GOT3 (cell line): Measurements from ENCODE around the gene B4GALNT3.
"Not testable (repeated sequence)": the region's sequence is repeated elsewhere in the genome, so short reads cannot be mapped to it uniquely, and the experiment has no call there.

Source experiments
- DNase-seq: peaks from one replicate; lab custom pipeline; 2025; ENCODE audit warnings: mixed read lengths; lab: John Stamatoyannopoulos, UW

B4GALNT3 gene

DNA sequence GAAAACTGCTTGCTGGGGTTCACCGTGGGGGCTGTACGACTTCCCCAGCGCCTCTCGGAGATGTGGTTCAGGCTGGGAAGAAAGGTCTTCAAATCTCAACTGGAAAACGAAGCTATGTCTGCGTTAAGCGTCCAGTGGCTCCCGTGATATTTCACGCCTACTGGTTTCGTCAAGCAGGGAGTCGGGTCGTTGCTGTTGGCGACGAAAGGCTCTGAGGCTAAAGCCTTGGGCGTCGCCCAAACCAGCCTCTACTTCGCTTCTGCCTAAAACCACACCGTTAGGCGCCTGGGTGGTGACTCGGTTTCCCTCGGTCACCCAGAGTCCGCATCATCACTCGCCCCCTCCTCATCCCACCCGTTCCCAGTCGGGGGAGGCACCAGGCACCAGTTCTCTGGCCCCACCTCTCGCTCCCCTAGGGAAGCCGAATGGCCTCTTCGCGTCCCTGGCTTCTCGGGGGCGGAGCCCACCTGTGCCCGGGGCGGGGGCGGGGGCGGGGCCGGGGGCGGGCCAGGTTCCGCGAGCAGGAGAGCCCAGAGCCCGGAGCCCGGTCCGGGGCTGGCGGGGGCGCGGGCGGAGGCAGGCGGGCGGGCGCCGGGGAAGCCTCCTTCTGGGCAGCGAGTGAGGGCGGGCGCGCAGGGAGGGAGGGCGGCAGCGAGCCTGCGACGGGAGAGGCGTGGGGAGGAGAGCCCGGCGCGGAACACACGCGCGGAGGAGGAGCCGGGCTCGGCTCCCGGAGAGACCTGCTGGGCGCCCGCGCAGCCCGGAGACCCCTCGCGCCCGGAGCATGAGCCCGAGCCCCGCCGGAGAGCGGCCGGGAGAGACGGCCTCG lies at the start of gene B4GALNT3:
B4GALNT3 (plus strand) TSS at position 510 of the 829 bp plus-strand sequence. CDS start 438 bp downstream, outside the sequence.
- no peak for DNase-seq

DNA sequence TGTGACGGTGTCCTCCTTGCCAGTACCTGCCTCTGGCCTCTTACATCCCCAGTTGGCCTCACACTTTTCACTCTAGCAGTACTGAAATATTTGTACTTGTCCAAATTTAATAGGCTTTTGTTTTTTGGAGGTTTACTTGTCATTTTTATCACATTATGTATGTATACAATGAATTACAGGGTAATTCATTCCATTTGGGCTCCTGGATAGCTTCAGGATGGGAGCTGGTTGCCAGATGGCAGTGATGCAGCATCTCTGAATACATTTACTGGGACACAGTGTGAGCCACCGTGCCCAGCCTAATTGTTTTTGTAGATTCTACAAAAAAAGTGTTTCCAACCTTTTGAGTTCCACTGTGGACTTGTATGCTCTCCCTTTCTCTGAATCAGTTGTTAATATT lies 44.9 kb upstream of the B4GALNT3 start:
- DNase-seq, result no peak

DNA sequence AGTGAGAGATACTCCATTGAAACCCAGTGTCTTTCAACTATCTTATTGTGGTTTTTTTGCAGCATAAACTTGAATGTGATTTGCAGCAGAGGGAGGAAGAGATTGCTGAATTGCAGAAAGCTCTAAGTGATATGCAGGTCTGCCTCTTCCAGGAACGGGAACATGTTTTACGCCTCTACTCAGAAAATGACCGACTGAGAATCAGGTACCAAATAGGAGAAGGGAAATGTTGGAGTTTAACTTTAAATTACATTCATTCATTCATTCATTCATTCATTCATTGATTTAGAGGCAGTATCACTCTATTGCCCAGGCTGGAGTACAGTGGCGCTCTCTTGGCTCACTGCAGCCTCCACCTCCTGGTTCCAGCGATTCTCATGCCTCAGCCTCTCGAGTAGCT lies 41.3 kb upstream of the B4GALNT3 start:
- DNase-seq, result no peak

DNA sequence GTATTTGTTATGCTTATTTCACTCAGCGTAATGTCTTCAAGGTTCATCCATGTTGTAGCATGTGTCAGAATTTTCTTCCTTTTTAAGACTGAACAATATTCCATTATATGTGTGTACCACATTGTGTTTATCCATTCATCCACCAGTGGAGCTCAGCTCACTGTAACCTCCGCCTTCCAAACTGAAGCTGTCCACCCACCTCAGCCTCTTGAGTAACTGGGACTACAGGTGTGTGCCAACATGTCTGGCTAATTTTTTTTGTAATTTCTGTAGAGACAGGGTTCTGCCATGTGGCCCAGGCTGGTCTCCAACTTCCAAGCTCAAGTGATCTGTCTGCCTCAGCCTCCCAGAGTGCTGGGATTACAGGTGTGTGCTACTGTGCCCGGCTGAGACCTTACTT lies 37.2 kb upstream of the B4GALNT3 start:
- DNase-seq, result no peak

DNA sequence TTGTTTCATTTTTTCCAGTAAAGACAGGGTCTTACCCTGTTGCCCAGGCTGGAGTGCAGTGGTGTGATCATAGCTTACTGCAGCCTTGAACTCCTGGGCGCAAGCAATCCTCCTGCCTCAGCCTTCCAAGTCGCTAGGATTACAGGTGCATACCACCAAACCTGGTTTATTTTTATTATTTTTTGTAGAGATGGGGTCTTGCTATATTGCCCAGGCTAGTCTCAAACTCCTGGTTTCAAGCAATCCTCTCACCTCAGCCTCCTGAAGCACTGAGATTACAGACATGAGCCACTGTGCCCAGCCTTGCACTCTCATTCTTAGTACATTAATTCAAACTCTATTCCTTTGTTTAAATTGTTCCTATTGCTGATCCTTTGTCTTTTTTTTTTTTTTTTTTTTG lies 24.0 kb upstream of the B4GALNT3 start:
- not testable (repeated sequence) for DNase-seq

DNA sequence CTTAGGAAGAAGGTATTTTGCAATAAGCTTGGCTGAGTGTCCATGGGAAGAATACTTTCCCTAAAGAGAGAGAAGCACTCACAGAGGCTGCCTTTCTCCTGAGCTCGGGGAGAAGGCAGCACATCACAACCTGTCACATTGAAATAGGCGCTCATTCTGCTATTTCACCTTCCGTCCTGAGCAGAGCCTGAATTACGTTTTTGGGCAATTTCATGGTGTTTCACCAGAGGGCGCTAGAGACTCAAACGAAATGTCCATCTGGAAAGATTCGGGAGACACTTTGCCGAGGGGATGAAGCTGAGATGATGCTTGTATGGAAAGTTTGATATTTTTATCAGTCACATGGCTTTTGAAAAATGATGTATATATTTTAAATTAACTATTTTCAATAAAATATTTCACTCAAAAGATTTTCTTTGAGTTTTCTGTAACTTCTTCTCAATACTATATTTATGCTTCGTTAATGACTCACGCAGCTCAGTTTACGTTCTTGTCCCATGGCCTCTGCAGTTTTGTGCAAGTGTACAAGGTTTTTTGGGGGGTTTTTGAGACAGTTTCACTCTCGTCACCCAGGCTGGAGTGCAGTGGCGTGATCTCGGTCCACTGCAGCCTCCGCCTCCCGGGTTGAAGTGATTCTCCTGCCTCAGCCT lies 17.4 kb upstream of the B4GALNT3 start:
- DNase-seq, result no peak

DNA sequence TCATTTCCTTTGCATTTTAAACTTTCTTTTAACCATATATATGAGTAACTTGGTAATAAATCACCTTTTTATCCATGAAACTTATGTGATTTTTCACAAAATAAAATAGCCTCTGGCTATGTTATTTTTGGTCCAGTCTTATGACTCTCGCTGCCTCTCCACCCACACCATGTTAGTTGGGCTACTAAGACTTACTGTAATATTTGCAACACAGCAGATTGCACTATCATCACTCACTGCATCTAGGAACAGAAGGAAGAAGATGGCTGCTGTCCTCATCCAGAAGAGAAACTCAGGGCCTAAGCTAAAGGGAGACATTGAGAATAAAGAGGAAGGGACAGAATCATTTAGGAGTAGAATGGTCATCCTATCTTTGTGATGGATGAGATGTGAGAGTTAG lies 12.6 kb upstream of the B4GALNT3 start:
- DNase-seq, result no peak

DNA sequence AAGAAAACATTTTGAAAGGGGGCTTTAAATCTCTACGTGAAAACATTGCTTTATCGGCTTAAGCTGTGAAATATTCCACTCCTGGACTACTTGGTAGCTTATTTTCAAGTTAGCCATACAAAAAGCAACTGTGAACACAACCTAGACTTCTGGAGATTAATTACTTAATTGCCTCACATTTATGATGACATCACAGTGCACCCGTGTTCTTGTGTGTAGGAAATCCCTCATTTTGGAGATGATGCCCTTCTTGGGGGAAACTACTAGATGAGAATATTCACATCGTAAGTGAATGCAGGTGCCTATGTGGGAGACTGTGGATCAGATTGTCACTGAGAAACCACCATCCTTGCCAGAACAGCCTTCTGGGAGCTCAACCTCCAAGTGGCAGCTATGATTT lies 10.5 kb upstream of the B4GALNT3 start:
- no peak for DNase-seq

DNA sequence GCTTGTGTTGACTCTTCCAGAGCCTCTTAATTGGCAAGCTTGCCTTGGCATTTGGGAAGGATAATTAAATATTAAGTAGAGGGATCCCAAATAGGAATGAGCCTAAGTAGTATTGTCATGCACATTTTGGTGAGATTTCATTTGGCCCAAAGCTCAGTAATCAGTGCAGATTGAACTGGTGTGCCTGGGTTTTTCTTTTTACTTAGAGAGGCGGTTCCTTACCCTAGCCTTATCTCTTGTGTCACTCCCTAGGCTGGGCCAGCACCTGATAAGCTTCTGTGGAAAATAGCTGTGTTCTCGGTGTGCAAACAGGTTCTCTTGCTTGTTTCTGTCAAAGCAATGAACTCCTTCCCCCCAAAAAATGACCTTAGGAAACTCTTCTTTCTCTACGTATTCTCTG lies 9.3 kb upstream of the B4GALNT3 start:
- no peak for DNase-seq

DNA sequence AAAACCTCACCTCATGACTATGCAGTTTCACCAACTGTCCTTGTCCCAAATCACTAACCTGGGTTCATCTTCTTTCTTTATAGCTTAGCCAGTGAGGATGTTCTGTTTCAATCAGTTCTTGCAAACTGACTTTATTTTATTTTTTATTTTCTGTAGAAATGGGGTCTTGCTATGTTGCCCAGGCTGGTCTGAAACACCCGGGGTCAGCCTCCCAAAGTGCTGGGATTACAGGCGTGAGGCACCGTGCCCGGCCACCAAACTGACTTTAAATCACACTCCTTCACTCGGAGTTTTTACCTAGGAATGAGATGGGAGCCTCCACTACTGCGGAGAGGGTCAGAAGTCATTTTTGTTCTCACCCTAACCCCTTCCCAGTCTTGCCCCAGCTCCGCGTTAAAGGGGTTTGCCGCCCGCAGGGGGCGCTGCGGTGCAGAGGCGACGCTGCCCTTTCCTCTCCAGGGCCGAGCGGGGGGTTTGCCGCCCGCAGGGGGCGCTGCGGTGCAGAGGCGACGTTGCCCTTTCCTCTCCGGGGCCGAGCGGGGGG lies 7.0 kb upstream of the B4GALNT3 start:
- DNase-seq, result no peak

DNA sequence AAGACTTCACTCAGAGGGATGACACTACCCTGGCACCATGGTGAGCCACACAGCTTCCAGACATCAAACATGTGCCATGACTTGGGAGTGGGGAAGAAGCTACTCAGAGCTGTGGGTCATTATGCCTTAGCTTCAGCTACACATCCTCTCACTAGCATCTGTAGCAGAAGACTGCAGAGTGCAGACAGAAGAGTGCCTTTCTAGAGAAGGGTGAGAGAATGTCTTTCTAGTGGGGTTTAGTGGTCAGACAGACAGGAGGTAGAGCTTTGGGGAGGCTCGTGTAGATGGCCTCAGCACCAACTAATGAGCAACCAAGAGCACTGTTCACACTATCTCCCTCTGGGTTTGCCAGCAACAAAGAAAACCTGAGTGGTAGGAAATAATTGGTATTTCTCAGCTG lies 4.9 kb upstream of the B4GALNT3 start:
- no peak for DNase-seq

DNA sequence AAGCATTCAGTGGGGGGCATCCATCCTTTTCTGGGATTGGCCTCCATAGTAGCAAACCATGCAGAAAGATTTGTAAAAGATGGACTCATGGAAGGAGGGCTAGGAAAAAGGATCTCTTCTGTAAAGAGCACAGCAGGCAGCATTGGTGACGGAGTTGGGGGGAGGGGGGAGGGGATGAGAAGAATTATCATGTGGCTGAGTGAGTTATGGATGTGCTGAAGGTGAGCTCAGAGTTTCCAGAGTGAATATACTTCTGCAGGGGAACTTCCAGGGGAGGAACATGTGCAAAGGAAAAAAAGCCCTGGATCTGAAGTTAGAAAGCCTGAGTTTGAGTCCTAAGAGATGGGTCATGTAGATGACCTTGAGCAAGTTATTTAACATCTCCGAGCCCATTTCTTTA lies 3.9 kb upstream of the B4GALNT3 start:
- no peak for DNase-seq

DNA sequence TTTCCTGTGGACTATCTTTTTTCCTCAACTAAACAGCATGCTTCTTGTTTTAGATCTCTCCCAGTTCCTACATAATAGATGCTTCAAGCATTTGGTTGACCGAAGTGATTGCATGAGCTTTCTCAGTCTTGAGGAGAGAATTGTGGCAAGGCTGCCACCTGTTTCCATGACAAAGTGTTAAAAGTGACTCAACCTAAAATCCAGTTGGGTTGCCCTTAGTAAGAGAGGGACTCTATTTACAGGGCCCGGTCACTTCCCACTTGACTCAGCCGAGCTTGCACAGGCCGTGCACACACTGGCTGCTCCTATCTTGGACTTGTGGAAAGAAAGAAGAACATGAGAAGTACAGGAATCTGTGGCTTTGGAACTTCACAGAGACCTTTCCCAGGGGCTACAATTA lies 2.1 kb upstream of the B4GALNT3 start:
- DNase-seq, result no peak

DNA sequence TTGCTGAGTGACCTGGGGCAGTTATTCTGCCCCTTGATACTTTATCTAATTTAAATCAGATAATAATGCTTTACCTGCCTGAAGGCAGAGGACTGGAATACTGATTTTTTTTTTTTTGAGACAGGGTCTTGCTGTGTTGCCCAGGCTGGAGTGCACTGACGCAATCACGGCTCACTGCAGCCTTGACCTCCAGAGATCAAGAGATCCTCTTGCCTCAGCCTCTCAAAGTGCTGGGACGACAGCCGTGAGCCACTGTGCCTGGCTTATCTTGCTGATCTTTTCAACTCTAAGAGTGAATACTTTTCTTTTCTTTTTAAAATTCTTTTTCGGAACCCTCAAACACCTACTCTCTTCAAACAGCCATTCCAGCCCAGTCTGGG lies 699 bp upstream of the B4GALNT3 start:
- DNase-seq, result no peak

DNA sequence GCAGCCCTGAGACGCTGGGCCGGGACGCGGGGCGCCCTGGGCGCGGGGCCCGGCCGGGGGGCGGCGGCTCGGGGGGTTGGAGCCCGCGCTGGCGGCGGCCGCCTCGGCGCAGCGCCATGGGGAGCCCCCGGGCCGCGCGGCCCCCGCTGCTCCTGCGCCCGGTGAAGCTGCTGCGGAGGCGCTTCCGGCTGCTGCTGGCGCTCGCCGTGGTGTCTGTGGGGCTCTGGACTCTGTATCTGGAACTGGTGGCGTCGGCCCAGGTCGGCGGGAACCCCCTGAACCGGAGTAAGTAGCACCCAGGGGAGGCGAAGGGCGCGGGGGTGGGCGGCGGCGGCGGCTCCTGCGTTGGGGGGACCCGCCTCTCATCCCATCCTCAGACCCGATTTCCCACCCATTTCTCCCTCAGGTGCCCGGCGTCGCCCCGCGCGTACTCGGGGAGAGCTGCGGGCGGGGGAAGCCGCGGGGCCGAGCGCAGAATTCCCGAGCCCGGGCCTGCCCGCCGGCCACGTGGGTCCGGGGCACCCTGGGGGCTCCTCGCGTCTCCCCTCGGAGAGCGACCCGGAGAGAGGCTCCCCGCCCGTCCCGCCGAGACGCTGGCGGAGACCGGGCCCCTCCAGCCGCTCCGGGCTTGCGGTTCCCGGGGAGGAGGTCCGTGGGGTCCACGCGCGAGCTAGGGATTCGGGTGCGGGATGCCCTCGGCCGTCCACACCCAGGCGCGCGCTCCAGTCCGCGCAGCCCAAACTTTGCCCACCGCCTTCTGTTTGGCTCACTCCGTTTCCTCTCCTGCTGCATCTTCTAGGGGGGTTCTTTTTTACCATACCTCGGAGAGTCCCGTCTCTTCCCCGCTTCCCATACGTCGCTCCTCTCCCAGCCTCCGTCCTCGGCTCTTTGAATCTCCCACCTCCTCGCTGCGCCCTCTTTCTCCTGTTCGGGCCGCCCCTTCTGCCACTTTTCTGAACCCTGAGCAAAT lies 807 bp downstream of the B4GALNT3 start:
- DNase-seq, result no peak

DNA sequence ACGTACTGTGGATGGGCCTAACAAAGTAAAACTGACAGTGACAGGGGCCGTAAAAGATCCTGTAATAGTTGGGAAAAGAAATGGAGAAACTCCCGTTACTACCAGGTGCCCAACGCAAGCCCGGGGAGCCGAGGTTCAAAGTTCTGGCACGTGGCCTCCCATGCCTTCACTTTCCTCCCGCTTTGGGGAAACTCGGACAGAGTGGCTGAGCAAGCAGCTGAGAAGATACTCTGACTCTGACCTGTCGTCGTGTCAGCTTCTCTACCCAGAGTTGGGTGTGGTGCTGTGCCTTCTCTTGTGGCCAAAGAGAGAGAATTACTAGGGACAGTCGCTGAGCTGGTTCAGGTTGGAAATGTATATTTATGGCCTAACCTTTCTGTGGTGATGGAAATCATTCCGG lies 1.7 kb downstream of the B4GALNT3 start:
- DNase-seq, result no peak

DNA sequence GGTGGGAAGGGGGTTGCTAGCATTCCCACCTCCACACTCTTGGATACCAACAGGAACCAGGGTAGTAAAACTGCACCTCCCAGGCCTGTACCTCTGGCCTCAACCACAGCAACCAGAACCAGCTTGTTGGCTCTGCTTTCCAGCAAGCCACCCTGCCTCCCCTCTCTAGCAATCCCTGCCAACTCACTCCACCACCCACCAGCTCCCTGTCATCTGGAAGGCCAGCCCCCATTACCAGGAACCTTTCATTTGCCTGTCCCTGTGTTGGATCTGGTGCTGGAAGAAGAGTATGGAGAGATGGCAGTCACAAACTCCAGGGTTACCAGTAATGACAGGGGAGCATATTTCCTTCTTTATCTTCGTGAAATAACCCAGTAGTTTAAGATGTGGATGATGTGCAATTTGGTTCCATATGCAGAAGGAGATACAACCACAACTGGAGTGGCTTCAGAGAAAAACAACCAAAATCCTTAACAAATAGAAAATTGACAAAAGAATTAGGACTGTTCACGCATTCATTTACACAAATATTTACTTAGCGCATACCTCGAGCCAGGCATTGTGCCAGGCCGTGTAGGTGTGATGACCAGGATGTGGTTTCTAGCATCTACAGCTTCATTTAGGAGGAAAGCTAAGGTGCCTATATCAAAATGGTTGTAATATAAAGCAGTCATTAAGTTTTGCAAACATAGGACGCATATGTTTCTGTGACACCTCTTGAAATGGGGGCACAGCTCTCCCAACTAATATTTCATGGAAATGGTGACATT lies 3.4 kb downstream of the B4GALNT3 start:
- no peak for DNase-seq

DNA sequence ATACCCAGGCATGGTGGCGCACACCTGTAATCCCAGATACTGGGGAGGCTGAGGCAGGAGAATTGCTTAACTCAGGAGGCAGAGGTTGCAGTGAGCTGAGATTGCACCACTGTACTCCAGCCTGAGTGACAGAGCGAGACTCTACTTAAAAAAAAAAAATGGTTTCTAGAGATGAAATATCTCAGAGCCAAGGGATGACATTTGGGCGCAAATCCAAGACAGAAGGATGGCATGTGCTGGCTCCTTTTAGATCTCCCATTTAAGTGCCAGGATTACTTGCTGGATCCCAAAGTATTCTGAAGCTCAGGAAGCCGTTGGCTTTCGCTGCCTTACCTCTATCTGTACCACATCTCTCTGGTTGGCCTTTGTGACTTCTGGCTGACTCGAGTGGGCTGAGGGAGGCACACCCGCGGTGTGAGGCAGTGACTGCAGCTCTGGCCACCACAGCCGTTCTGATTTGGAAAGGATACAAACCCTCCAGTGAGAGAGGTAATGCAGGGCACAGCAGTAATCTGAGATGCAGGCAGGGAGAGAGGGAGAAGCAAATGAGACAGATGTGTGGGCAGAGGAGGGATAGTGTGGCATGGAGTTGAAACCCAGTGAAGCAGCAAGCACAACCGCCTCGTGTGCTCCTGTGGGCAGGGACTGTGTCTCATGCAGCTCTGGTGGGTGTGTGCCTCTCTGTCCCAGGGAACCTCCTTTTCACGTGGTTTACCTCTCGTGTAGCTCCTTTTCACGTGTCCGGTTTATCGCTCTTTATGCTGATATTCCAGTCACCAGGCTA lies 4.9 kb downstream of the B4GALNT3 start:
- DNase-seq, result no peak

DNA sequence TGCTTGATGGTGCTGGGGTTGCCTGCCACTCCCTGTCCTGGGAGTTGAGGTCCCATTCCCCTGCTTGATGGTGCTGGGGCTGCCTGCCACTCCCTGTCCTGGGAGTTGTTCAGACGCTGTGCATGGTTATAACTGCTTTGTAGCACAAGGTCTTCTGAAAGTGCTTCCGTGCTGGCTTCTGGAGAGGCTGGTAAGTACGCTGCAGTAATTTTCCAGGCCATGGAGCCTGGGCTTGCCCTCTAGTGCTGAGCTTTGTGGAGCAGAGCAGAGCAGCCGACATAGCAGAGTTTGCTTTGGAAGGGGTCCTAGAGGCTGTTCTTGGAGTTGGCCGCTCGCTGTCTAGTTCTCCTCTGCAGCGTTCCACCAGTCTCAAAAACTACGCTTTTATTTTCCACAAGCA lies 6.3 kb downstream of the B4GALNT3 start:
- no peak for DNase-seq

DNA sequence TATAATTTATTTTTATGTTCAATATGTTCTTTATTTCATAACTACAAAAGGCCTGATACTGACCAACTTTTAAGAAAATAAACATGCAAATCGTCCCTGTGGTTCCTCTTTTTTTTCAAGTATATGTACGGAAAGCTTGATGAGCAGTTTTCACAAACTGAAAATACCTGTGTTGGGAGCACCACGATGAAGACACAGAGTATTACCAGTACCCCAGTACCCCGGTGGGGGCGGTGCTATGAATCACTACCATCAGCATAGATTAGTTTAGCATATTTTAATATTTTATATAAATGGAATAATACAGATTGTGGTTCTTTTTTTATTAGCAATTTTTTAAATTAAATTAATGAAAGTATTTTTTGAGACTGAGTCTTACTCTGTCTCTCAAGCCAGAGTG lies 7.0 kb downstream of the B4GALNT3 start:
- no peak for DNase-seq

DNA sequence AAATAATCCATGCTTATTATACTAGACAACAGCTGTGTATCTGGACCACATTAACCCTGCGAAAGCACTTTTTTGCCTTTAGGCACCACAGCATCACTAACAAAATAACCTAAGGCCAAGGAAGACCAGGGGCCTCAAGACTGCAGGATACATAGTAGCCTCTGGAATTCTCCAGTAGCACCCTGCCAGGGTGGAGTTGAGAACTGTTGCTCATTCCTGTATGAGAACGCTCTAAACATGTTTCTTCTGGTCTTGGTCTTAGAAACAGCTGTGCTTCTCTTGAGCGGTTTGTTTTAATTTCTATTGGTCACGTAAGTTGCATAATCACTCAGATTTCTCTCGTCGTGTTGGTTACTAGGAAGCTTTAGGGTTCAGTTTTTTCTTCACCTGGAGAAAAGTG lies 7.9 kb downstream of the B4GALNT3 start:
- no peak for DNase-seq
